HEK293 (cell line): Measurements from ENCODE around the gene GTPBP1.
A peak's percentile ranks its signal among the peaks of the same experiment; 100 is the strongest.

Experiments used
- CTCF ChIA-PET: fragments of 350-600 bp; formaldehyde crosslinking; extraction: SDS; loops from one replicate; lab custom pipeline; 2021; ENCODE audit warnings: antibody characterized with exemption; lab: Yijun Ruan, JAX
- POLR2A ChIA-PET: fragments of 300-600 bp; formaldehyde crosslinking; extraction: SDS; loops from one replicate; lab custom pipeline; 2020; ENCODE audit warnings: antibody characterized with exemption, inconsistent platforms; lab: Yijun Ruan, JAX
- H3K27ac ChIP-seq: fragments of 200-500 bp; sonication (Bioruptor generic); 2 replicates; pipeline ENCODE4 v1.5.1; 2014; ENCODE audit warnings: low read depth, low read length, control low read depth, inconsistent platforms; ENCODE audit errors: extremely low read depth
- H3K36me3 ChIP-seq, 2 experiments: fragments of 200-500 bp in 1 of 2; sonication (Bioruptor generic) in 1 of 2; 1 replicate in 1 of 2; 2 replicates in 1 of 2; pipeline ENCODE4 v1.5.1; 2014 to 2017; ENCODE audit warnings: inconsistent platforms in 2 of 2, low read length in 2 of 2; ENCODE audit not compliant: control insufficient read depth in 2 of 2, insufficient read depth in 1 of 2
- H3K4me1 ChIP-seq: fragments of 200-500 bp; sonication (Bioruptor generic); 2 replicates; pipeline ENCODE4 v1.5.1; 2014; ENCODE audit warnings: mild to moderate bottlenecking, low read length, inconsistent platforms; ENCODE audit not compliant: control insufficient read depth, insufficient read depth
- H3K4me3 ChIP-seq: 2 replicates; pipeline ENCODE4 v1.5.1; 2011; ENCODE audit warnings: low read depth, mild to moderate bottlenecking, control low read depth, low read length, moderate library complexity
- H3K9me3 ChIP-seq: fragments of 200-500 bp; sonication (Bioruptor generic); 2 replicates; pipeline ENCODE4 v1.5.1; 2014; ENCODE audit warnings: low read depth, low read length, inconsistent platforms; ENCODE audit not compliant: control insufficient read depth, insufficient read depth
- ATF2 ChIP-seq: fragments of 450-650 bp; formaldehyde crosslinking; IDR thresholded peaks from 2 replicates; pipeline ENCODE4 v1.5.1; 2016; ENCODE audit warnings: missing biosample characterization, missing genetic modification characterization, low read depth
- EGR2 ChIP-seq: fragments of 450-650 bp; formaldehyde crosslinking; IDR thresholded peaks from 2 replicates; pipeline ENCODE4 v1.5.1; 2016; ENCODE audit warnings: low read depth, missing biosample characterization, missing genetic modification characterization
- GLIS2 ChIP-seq: fragments of 450-650 bp; formaldehyde crosslinking; IDR thresholded peaks from 2 replicates; pipeline ENCODE4 v1.5.1; 2016; ENCODE audit warnings: missing biosample characterization, missing genetic modification characterization
- KLF1 ChIP-seq: fragments of 450-650 bp; formaldehyde crosslinking; IDR thresholded peaks from 2 replicates; pipeline ENCODE4 v1.5.1; 2016; ENCODE audit warnings: missing biosample characterization, missing genetic modification characterization
- KLF9 ChIP-seq: fragments of 450-650 bp; formaldehyde crosslinking; IDR thresholded peaks from 2 replicates; pipeline ENCODE4 v1.5.1; 2016; ENCODE audit warnings: missing biosample characterization, missing genetic modification characterization, low read depth
- MEIS1 ChIP-seq: sonication (generic); formaldehyde crosslinking; IDR thresholded peaks from 2 replicates; pipeline ENCODE4 v1.8.1; 2022; ENCODE audit warnings: missing genetic modification reagents, mild to moderate bottlenecking, borderline replicate concordance
- MYNN ChIP-seq: fragments of 450-650 bp; formaldehyde crosslinking; IDR thresholded peaks from 2 replicates; pipeline ENCODE4 v1.5.1; 2016; ENCODE audit warnings: missing biosample characterization, missing genetic modification characterization, borderline replicate concordance
- PATZ1 ChIP-seq: fragments of 450-650 bp; formaldehyde crosslinking; IDR thresholded peaks from 2 replicates; pipeline ENCODE4 v1.5.1; 2016; ENCODE audit warnings: missing biosample characterization, missing genetic modification characterization
- PRDM10 ChIP-seq: fragments of 450-650 bp; formaldehyde crosslinking; IDR thresholded peaks from 2 replicates; pipeline ENCODE4 v1.5.1; 2016; ENCODE audit warnings: missing biosample characterization, missing genetic modification characterization
- RBAK ChIP-seq: fragments of 450-650 bp; formaldehyde crosslinking; IDR thresholded peaks from 2 replicates; pipeline ENCODE4 v1.5.1; 2016; ENCODE audit warnings: missing biosample characterization, missing genetic modification characterization
- ZFHX2 ChIP-seq: fragments of 450-650 bp; formaldehyde crosslinking; conservative IDR thresholded peaks from 2 replicates; pipeline ENCODE4 v1.5.1; 2016; ENCODE audit warnings: missing biosample characterization, missing genetic modification characterization
- ZFP41 ChIP-seq: fragments of 450-650 bp; formaldehyde crosslinking; IDR thresholded peaks from 2 replicates; pipeline ENCODE4 v1.5.1; 2016; ENCODE audit warnings: missing biosample characterization, missing genetic modification characterization, borderline replicate concordance
- ZIC2 ChIP-seq: fragments of 450-650 bp; formaldehyde crosslinking; IDR thresholded peaks from 2 replicates; pipeline ENCODE4 v1.5.1; 2016; ENCODE audit warnings: missing biosample characterization, missing genetic modification characterization
- ZNF16 ChIP-seq: fragments of 450-650 bp; formaldehyde crosslinking; IDR thresholded peaks from 2 replicates; pipeline ENCODE4 v1.5.1; 2016; ENCODE audit warnings: low read depth, missing biosample characterization, missing genetic modification characterization
- ZNF416 ChIP-seq: fragments of 450-650 bp; formaldehyde crosslinking; IDR thresholded peaks from 2 replicates; pipeline ENCODE4 v1.5.1; 2016; ENCODE audit warnings: missing biosample characterization, missing genetic modification characterization
- ZNF48 ChIP-seq: fragments of 450-650 bp; formaldehyde crosslinking; IDR thresholded peaks from 2 replicates; pipeline ENCODE4 v1.5.1; 2016; ENCODE audit warnings: missing biosample characterization, missing genetic modification characterization
- ZNF664 ChIP-seq: fragments of 450-650 bp; formaldehyde crosslinking; IDR thresholded peaks from 2 replicates; pipeline ENCODE4 v1.5.1; 2016; ENCODE audit warnings: missing biosample characterization, missing genetic modification characterization
- TF ChIP-seq, protein P1 (sequence below): fragments of 450-650 bp; formaldehyde crosslinking; IDR thresholded peaks from 2 replicates; pipeline ENCODE4 v1.5.1; 2016; ENCODE audit warnings: missing biosample characterization, missing genetic modification characterization

GTPBP1 gene

DNA sequence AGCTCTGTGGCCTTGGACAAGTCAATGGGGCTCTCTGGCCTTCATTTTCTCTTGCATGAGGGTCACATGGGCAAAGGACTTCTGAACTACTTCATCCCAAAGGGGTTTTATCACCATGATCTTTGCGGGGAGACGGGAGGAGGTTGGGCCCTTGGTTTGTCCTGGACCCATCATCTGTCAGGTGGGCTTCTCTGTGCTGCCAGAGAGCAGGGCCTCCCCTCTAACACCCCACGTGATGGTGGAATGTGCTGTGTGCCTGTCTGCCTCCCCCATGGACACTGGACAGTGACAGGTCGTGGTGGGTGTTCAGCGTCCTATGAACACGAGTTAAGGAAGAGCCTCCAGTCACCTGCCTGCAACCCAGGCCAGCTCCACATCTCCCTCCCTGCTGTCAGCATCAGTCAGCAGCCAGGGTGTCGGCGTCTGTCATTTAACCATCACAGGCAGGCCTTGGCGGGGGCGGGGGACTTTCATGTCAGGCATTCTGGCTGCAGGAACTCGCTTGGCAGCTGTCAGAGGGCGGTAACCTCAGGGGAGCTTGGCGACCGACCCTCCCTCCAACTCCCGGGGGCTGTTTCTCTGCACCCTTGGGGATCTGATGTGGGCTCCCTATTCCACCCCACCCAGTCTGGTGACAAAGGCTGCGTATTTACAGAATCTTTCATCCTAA is 52.7 kb downstream of the GTPBP1 start (continued):
- TF ChIP-seq ZNF16 (tag by site-specific recombination): no peak
- no peak for TF ChIP-seq RBAK (tag by site-specific recombination)
- no peak for TF ChIP-seq ZNF48 (tag by site-specific recombination)
- peak; percentile 73; the same call in 1 of the 2 replicates for TF ChIP-seq ZFHX2 (tag by site-specific recombination)
- TF ChIP-seq PRDM10 (tag by site-specific recombination): peak; percentile 89
- TF ChIP-seq ZNF416 (tag by site-specific recombination): no peak
- 0 out of 2 replicates have a peak, but pooled peaks have one; percentile 32 for TF ChIP-seq GLIS2 (tag by site-specific recombination)

- Histone ChIP-seq H3K9me3 (no peaks in the 10 kb centered on the region), H3K4me3 (no peak overlapping the region), H3K4me1 (peaks cover 9% of the 10 kb centered on the region), H3K36me3 (no peaks in the 10 kb centered on the region), H3K27ac (no peak overlapping the region)
- CTCF ChIA-PET: interaction anchor here (0.6 to 5.1 kb wide), 4 partner anchors 7 to 438 kb away, joined by 3 to 48 read pairs (median 14); no protein-coding TSS in a partner anchor
- TF ChIP-seq ZFP41 (tag by site-specific recombination) (no peak), ATF2 (no peak), ZNF664 (tag by site-specific recombination) (peak; percentile 92)
- POLR2A ChIA-PET: interaction anchor here (1.0 to 1.7 kb wide), 3 partner anchors 10 to 77 kb away, joined by 3 to 5 read pairs (median 4); partner anchors contain the start of gene TOMM22
These were observed 53.3 kb downstream of the GTPBP1 start for GRCh38 chr22:38759005-38759404.

DNA sequence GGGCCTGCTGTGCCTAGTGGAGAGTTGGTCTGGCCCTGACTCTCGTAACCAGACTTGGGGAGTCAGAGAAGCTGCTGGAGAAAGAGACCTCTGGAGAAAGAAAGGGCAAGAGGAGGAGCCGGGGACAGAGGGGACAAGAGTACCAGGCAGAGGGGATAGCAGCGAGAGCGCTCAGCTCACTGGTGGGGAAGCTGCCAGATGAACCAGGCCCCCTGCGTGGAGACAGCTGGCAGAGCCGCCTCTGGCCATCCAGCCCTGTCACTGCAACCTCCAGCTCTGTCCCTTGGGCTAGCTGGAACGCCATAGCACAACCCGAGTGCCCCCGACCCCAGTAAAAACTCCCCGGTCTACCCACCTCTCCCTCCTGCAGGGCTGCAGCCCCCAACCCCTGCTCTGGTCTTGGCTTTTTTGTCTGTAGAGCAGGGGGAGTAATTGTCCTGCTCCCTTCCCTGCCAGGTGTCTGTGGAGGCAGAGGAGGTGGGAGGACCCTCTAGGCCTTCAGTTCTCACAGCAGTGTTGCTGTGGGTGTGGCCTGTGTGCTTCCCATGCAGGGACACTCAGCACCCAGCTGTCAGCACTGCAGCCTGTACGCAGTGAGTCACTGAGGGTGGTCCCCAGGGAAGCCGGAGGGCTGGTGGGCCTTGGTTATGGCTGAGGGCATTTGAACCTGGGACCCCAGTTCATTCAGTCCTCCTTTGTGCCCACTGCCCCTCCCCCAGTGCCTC is 54.9 kb downstream of the GTPBP1 start:
- Histone ChIP-seq H3K27ac (no peak overlapping the region), H3K9me3 (no peaks in the 10 kb centered on the region), H3K4me1 (peaks cover 4% of the 10 kb centered on the region), H3K36me3 (no peaks in the 10 kb centered on the region), H3K4me3 (no peak overlapping the region)
- POLR2A ChIA-PET: interaction anchor here (1.1 to 1.4 kb wide), 2 partner anchors 9 to 13 kb away, joined by 4 read pairs; no protein-coding TSS in a partner anchor
- CTCF ChIA-PET: interaction anchor here (0.6 to 5.1 kb wide), 2 partner anchors 8 to 243 kb away, joined by 3 to 48 read pairs; no protein-coding TSS in a partner anchor
- TF ChIP-seq ZFHX2 (tag by site-specific recombination): peak; percentile 77
- TF ChIP-seq PATZ1: 0 out of 2 replicates have a peak, but pooled peaks have one; percentile 20
- peak; percentile 93 for TF ChIP-seq ZIC2 (tag by site-specific recombination)
- peak; percentile 28; the same call in 1 of the 2 replicates for TF ChIP-seq KLF9
- TF ChIP-seq MYNN: no peak
- 0 out of 2 replicates have a peak, but pooled peaks have one; percentile 31 for TF ChIP-seq KLF1 (tag by site-specific recombination)
- TF ChIP-seq MEIS1 (CRISPR knock-in tag): no peak
- peak; percentile 86 for TF ChIP-seq EGR2 (tag by site-specific recombination)
- TF ChIP-seq, protein P1, sequence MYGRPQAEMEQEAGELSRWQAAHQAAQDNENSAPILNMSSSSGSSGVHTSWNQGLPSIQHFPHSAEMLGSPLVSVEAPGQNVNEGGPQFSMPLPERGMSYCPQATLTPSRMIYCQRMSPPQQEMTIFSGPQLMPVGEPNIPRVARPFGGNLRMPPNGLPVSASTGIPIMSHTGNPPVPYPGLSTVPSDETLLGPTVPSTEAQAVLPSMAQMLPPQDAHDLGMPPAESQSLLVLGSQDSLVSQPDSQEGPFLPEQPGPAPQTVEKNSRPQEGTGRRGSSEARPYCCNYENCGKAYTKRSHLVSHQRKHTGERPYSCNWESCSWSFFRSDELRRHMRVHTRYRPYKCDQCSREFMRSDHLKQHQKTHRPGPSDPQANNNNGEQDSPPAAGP (tag by site-specific recombination): 0 out of 2 replicates have a peak, but pooled peaks have one; percentile 26
